GM21529 (cell line): Measurements from ENCODE around the gene PDE3A.
"Not testable (repeated sequence)": the region's sequence is repeated elsewhere in the genome, so short reads cannot be mapped to it uniquely, and the experiment has no call there.

Experiments used
- ATAC-seq: cut with Tn5 transposase; IDR thresholded peaks from one replicate; pipeline ENCODE4 v1.9.1; 2021; ENCODE audit not compliant: unreplicated experiment

The PDE3A gene

DNA sequence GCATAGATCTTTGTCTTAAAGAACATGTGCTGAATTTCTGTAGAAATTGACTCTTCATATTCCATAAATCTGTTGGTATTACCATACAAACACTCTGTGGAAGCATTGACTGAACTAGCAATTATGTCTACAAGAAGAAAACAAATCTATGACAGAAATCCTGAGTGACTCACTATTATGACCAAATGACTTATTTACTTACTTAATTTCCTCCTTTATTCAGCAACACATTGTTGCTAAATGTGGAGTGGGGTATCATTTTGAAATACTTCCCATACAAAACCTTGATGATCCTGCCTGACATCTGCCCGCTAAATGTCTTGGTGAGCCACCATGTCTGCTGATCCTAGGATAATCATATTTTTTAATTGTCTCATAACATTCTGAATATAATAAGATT, 227.7 kb downstream of the PDE3A start:
- no peak for ATAC-seq

DNA sequence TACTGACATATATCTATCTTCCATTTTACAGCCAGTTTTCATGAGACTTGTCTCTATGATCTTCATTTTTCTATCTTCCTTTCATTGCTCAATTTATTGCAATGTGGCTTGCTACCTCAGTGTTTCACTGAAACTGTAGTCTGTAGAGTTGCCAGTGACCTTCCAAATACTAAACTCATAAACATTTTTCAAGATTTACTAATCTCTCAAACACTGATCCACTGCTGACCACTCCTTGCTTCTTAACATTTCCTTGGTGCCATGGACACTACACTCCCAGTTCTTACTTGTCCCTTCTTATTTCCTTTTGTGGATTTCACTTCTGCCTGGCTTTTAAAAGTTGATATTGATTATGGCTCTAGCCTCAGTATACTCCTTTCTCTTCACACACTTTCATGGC, 231.4 kb downstream of the PDE3A start:
- no peak for ATAC-seq

DNA sequence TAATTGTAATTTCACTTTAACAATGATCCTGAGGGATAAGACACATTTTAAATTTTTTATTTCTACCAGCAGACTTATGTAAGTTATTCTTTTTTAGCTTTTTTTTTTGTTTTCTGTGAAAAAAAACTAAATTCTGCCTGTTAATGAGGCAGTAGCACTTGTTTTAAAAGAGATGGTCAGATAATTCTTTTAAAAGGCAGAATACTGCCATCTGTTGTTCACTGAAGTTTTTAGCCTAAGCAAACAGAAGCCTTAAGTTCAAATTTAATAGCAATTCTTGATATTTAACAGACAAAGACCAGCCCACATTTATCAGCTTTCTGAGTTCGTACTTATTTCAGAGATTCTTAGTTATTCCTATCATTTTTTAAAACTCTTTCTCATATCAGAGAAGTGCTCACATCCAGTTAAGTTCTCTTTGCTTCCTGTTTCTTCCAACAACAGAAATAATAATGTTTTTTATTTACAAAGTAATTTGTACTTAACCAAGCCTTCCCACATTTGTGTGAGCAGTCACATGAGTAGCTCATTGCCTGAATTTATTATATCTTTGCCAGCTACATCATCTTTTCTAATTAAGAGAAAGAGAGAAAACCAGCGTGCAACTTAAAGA, 233.4 kb downstream of the PDE3A start:
- no peak for ATAC-seq

DNA sequence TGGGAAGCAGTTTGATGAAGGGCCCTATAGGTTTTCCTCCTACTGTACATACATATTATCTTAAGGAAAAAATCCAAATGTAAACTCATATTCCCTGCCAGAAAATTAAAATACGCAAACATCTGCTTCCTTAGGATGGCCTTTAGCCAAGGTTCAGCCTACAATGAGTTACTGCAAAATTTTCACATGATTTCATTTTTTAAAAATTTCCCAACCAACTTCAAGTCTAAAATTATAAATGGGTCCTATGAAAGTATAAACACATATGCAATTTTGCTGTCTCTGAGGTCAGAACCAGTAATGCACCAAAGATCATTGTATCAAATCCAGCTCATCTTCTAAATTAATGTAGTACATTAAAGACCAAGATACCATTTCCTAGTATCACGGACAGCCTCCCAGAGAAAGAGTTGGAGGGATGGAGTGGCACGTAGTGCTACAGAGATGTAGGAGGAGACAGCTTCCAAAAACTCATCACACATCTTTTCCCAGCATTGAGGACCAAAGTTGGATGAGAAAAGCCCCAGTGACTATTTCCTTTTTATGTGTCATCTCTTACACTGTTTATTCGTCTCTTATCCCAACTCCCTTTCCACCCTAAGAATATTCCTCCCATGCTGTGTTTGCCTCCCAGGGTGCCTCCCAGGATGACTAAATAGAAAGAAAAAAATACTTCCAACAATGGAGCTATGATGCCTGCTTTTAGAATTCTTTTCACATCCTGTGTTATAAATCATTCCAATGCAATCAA, 234.5 kb downstream of the PDE3A start:
- ATAC-seq: no peak

DNA sequence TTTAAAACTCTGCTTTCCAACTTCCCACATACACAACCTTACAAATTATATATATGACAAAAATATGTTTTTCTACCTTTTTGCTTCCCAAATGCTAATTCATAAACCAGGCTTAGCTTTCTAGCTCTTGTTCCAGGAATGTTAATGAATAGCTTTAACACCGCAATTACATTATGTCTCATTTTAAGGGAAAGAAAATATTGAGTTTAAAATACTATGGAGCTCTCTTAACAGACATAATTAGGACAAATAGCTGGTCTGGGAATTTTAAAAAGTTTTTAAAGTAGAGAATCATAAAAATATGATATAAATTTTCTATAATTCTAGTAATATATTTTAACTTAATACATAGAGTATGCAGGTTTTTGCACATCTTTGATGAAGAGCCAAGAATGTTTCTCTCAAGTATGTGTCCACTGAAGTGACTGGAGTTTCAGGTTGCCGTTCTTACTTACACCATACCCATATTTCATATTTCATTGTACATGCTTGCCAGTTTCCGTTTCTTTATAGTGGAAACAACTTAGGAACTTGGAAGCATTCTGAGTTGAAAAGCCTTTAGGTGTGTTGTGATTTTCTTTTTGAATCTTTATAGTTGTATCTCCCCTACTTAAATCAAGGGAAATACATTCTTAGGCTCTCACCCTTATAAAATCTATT, 236.2 kb downstream of the PDE3A start:
- ATAC-seq: no peak

DNA sequence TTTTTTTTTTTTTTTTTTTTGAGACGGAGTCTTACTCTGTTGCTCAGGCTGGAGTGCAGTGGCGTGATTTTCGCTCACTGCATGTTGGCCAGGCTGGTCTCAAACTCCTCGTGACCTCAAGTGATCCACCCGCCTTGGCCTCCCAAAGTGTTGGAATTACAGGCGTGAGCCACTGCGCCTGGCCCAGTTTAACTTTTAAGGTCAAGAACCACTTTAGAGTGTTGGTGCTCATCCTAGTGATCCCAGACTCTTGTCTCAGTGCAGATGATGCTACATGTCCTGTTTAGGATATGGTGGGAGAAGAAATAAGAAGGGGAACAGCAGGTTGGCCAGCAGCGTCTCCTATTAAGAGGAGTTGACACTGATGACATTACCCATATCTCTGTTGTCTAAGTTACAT, 246.7 kb downstream of the PDE3A start:
- ATAC-seq: not testable (repeated sequence)

DNA sequence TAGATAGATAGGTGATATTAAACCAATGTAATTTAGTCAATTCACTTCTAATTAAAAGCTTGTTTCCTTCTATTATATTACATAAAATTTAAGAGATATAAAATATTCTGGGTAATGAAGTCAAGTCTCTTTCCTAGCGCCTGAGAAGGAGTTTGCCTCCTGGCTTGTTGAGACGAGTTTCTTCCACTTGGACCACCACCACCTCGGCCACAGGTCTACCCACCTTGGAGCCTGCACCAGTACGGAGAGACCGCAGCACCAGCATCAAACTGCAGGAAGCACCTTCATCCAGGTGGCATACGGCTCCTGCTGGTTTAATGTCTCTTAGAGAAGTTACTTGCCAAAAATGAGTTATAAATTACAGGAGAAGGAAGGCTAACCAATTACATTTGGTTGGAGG, 247.8 kb downstream of the PDE3A start:
- no peak for ATAC-seq

DNA sequence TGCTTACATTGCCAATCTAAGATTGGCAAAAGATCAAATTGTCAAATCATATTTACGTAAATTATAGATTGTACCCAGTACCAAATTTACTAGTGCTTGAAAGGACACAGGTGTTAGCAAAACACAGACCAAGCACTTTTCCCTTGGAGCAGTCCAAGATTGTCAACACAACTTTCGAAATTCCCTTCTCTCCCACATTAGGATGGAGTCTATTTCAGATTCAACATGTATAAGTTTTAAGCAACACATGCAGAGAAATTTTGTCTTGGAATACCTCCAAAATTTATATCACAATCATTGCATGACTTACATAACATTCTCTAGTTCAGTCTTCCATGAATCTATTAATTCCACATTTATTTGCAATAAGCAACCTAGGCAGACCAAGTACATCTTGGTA, 251.9 kb downstream of the PDE3A start:
- ATAC-seq: no peak

DNA sequence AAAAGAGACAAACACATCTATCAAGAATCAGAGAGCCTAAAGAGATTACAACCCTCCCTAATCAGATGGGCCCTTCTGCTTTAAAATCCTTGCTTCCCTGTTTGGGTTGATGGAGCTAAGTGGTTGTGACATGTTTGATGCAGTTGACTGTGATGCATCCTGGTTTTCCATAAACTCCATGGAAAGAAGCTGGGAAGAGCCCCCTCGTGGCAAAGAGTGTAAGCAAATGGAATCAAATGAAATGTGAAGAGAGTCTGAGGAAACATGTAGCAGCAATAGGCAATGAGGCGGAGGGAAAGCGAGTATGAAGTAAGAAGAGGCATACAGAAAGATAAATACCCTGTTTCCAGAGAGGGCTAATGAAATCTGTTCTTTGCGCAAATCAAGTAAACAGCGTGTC, 256.4 kb downstream of the PDE3A start:
- ATAC-seq: no peak

DNA sequence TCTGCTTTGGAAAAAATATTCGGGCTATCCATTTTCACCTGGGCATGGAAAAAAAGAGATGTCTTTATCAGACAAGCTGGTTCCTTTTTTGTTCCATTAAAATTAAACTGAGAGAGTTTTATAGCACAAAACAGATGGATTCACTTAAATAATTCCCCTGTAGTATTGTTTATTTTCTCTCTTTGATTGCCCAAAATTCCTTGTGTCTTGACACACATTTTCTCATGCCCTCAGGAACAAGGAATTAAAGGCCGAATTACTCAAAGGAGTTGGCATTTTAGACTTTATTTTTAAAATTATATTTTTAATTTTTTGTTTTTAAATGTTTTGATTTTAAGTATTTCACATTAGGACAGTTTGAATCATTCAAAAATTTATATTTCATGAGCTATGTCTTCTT, 257.2 kb downstream of the PDE3A start:
- ATAC-seq: no peak

DNA sequence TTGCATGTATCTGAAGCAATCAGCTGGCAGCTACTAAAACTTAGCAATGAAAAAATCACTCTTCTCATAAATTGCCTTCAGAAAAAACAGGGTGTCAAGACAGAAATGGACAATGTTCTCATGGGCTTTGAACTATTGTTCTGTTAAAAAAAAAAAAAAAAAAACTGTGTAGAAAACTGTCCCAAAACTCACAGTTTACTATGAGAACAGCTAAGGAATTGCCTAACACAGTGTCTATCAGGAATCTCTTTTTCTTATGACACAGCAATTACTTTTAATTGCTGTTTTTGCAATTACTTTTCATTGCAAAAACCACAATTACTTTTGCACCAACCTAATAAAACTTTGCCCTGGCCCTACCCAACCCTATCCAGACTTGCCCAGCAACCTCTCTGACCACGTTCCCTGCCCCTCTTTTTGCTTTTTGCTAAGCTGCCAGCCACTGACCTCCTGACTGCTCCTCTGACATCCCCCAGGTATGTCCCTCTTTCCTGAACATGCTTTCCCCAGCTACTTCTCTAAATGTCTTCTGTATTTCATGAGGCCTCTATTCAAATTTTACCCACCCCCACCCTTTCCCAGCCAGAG, 258.8 kb downstream of the PDE3A start:
- ATAC-seq: no peak

DNA sequence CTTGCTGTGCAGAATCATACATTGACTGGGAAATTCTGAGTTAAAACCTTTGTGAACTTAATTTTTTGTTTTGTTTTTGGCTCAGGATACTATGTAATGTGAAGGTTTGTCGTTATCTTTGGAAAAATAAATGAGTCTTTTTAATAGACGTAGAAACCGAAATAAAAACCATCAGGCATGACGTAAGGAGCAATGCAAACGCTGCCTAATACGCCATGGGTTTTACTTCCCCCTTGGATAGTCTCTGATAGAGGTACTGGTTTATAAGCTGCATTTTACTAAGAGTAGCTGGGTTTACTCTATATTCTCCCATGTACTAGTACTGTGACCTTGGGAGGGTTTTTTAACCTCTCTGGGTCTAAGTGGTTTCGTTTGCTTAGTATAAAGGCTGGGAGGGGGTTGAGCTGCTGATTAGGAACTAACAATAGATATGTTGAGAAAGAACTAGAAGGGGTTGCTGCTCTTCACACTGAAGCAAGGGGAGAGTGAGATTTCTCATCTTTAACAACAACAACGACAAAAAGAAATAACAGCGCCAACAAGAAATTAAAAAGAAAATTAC, 260.0 kb downstream of the PDE3A start:
- no peak for ATAC-seq

DNA sequence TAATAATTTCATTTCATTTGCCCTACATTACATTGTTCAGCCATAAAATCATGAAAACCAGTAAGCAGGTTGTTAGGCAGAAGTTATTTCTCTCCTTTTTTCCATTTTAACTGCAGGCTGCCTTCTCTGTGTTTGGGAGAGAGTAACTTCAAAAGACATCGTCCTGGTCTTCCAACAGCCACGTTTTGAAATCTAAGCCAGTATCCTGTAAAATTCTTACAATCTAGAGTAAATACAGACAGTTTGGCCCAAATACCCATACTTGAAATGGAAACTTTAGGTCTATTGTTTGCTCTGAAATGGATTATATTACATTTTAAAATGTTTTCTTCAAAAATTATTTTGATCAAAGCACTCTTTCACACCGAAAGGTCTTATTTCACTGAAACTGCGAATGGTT, 260.7 kb downstream of the PDE3A start:
- ATAC-seq: no peak

DNA sequence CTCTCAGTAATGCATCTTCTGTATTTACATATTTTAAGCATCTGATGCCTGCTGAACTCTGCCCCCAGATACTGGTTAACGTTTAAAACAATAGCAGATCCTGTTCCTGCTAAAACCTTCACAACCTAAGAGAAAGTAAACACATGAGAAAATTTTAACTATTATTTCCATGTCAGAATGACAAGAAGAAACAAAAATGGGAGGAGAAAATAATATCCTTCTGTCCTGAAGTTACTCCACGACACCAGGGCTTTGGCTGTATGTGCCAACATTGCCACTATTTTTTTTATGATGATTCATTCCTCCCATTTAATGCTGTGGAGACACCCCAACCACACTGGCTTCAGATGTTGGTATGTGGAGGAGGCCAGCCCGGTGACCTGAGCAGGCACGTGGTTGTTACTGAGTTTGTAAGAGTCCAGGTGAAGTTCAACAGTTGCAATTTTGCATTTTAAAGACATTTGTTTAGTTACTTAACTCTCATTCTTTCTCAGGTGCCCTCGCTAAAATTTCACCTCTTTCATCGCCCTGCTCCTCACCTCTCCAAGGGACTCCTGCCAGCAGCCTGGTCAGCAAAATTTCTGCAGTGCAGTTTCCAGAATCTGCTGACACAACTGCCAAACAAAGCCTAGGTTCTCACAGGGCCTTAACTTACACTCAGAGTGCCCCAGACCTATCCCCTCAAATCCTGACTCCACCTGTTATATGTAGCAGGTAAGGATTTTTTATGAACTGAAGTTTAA, 261.2 kb downstream of the PDE3A start:
- ATAC-seq: no peak

DNA sequence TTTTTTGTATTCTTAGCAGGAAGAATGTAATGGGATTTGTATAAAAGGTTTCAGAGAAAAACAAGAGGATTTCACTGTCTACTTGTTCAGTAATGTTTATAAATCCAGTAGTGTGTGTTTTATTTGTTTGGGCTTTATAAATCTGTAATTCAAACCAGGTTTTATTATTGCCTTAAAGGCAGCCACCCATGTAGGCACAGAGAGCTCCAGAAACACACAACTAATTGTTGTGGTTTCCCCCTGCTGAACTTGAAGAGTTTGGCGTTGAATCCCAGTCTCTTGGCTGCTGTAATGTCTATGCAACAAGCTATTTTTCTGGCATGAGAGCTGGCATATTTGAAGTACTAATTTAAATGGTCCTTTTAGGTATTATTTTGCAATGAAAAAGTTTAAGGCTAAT, 263.4 kb downstream of the PDE3A start:
- ATAC-seq: no peak

DNA sequence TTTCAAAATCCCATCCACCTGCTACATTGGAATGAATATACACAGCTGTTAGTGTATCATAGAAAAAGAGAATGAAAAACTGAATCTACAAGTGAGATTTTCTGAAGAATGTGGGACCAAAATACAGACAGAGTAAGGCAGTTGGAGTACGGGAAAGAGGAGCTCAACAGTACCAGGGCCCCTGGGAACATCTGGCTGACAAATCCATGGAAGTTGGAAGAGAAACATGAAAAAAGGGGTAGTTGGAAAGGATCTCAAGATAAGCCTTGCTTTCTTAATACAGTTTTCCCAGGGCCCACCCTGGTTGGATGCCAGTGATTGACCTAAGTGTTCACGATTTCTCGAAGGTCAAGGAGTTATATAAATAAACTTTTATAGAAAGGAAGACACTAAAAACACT, 272.8 kb downstream of the PDE3A start:
- no peak for ATAC-seq

DNA sequence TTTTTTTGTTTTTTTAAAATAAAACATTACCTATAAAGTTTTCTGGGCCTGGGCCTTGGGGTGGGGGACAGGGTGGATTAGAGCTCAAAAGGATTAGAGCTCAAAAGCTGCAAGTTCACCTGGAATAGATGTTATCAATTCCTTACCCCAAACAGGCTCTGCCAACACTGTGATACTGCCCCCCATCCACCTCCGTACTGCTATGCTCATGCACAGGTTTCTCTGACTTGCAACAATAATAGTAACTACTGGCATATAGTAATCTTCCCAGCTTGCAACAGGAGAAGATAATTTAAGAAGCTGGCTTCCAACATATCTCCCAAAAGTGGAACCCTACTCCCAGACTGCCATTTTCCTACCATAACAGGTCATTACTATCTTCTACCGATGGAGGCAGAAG, 275.5 kb downstream of the PDE3A start:
- ATAC-seq: no peak

DNA sequence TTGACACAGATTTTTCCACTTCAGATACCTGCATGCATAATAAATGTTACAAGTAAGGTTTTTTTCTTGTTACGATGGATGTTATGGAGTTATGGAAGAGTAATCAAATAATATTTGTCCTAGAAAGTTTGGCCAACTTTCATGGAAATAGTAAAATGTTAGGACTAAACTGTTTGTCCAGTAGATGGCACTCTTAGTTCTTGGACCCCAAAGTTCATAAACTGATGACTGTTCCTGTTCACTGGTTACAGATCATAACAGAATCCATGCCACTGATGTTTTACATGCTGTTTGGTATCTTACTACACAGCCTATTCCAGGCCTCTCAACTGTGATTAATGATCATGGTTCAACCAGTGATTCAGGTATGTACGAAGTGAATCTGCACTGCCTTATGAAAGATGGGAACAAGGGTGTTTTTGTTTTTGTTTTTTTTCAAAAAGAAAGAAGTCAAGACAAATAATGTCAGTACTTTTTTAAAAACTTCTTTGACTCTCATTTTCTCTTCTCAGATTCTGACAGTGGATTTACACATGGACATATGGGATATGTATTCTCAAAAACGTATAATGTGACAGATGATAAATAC, 278.0 kb downstream of the PDE3A start:
- no peak for ATAC-seq

DNA sequence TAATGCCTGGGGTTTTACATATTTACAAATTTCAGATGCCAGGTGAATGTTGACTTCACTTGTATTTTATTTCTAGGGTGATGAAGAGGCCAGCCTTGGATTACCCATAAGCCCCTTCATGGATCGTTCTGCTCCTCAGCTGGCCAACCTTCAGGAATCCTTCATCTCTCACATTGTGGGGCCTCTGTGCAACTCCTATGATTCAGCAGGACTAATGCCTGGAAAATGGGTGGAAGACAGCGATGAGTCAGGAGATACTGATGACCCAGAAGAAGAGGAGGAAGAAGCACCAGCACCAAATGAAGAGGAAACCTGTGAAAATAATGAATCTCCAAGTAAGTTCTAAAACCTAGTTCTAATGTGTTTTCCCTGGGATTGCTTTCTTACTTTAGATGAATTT, 285.5 kb downstream of the PDE3A start:
- no peak for ATAC-seq

DNA sequence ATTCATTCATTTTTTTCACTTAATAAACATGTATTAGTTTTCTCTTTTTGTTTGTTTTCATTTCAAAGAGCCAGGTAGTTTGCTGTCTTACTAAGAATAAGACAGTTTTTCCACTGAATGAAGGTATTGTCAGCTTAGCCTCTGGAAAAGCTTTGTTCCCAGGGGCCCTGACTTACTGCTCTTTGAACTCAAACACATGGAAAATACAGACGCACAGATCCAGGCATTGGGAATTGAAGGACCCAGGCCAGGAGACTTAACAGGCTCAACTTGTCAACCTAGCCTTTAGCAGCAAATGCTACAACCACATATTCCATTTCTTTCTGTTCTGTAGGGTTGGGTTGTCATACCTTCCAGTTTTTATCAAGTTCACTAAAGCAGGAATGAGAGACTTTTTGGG, 288.3 kb downstream of the PDE3A start:
- no peak for ATAC-seq

DNA sequence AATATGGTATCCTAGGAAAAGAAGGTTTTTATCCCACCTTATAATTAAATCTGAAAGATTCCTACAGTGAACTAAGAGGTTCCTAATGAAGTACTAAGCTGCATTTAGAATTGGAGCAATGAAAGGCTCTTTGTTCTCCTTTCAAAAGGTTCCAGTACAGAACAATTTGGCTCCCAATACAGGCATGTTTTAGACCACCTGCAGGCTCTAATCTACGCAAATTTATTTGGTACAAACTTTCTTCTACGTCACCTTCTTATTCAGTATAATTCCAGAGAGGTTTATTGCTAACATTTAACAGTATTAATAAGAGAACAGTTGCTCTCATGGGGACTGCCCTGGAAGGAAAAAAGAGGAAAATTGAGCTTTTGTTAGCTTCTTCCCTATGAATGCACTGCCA, 289.2 kb downstream of the PDE3A start:
- no peak for ATAC-seq
